ENCODE data around the gene CALHM5.

CALHM5 gene, protein sequence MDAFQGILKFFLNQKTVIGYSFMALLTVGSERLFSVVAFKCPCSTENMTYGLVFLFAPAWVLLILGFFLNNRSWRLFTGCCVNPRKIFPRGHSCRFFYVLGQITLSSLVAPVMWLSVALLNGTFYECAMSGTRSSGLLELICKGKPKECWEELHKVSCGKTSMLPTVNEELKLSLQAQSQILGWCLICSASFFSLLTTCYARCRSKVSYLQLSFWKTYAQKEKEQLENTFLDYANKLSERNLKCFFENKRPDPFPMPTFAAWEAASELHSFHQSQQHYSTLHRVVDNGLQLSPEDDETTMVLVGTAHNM

DNA sequence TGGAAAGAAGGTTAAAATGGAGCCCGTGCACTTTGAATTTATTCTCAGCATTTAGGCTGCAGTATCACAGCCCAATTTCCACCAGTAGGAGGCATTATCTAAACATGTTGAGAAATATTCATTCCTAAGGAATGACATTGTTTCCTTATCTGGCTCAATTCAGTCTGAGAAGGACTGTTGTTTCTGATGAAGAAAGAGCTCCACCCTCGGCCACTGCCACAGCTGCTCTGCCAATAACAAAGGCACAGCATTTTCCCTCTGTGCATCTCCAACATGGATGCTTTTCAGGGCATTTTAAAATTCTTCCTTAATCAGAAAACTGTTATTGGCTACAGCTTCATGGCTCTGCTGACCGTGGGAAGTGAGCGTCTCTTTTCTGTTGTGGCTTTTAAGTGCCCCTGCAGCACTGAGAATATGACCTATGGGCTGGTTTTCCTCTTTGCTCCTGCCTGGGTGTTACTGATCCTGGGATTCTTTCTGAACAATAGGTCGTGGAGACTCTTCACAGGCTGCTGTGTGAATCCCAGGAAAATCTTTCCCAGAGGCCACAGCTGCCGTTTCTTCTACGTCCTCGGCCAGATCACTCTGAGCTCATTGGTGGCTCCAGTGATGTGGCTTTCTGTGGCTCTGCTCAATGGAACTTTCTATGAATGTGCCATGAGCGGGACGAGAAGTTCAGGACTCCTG is at the start of gene CALHM5:
Gene CALHM5, plus strand, starts transcription at position 216 of the 687 bp plus-strand sequence. Its CDS starts 58 bp downstream, at position 274.
- Histone ChIP-seq H3K4me1 (ENCODE audit: control insufficient read depth, insufficient read depth, low read length) (peaks cover 17% of the 10 kb centered on the region), H3K9ac (ENCODE audit: low read length) (peak within 1 kb of the TSS; percentile 90), H3K9me3 (ENCODE audit: control insufficient read depth, low read length) (no peaks in the 10 kb centered on the region), H3K36me3 (ENCODE audit: control insufficient read depth, insufficient read depth, low read length, severe bottlenecking) (peaks cover 7% of the 10 kb centered on the region), H3K27me3 (replicated peaks; ENCODE audit: control insufficient read depth, insufficient read depth, low read length) (no peaks in the 10 kb centered on the region), H3K4me3 (ENCODE audit: low read length) (peak within 1 kb of the TSS; percentile 90)
- DNase-seq (ENCODE audit: low read depth) = peak; percentile 95

DNA sequence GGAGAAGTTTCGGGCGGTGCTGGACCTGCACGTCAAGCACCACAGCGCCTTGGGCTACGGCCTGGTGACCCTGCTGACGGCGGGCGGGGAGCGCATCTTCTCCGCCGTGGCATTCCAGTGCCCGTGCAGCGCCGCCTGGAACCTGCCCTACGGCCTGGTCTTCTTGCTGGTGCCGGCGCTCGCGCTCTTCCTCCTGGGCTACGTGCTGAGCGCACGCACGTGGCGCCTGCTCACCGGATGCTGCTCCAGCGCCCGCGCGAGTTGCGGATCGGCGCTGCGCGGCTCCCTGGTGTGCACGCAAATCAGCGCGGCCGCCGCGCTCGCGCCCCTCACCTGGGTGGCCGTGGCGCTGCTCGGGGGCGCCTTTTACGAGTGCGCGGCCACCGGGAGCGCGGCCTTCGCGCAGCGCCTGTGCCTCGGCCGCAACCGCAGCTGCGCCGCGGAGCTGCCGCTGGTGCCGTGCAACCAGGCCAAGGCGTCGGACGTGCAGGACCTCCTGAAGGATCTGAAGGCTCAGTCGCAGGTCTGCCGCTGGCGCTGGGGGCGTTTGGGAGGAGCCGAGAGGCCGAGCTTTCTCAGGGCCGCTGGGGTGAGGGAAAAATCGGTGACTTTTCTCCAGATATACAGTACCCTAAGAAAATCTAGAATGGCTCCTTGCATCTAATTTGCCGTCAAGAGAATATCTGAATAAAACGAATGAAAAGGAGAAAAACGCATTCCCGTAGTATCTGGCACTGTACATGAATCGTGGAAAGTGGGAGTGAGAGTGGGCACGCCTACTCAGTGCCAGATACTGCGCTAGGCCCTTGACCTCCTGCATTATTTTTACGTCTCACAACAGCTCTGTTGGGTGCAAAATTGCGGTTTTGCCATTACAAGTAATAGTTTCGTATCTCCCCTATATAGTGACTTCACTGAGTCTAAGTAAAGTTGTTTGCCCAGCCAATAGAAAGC is 49.2 kb upstream of the CALHM5 start:
- Histone ChIP-seq H3K4me3 (ENCODE audit: low read length) (peak overlapping the region; percentile 78), H3K27me3 (replicated peaks; ENCODE audit: control insufficient read depth, insufficient read depth, low read length) (no peaks in the 10 kb centered on the region)

DNA sequence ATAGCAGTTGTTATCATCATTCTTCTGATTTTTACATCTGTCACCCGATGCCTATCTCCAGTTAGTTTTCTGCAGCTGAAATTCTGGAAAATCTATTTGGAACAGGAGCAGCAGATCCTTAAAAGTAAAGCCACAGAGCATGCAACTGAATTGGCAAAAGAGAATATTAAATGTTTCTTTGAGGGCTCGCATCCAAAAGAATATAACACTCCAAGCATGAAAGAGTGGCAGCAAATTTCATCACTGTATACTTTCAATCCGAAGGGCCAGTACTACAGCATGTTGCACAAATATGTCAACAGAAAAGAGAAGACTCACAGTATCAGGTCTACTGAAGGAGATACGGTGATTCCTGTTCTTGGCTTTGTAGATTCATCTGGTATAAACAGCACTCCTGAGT is 48.1 kb upstream of the CALHM5 start:
- H3K4me1 ChIP-seq (ENCODE audit: control insufficient read depth, insufficient read depth, low read length) = peaks cover 5% of the 10 kb centered on the region
- no peaks in the 10 kb centered on the region for H3K36me3 ChIP-seq (ENCODE audit: control insufficient read depth, insufficient read depth, low read length, severe bottlenecking)
- no peaks in the 10 kb centered on the region for H3K9me3 ChIP-seq (ENCODE audit: control insufficient read depth, low read length)
- H3K27me3 ChIP-seq (replicated peaks; ENCODE audit: control insufficient read depth, insufficient read depth, low read length) = no peaks in the 10 kb centered on the region
- no peak overlapping the region for H3K4me3 ChIP-seq (ENCODE audit: low read length)
- no peak overlapping the region for H3K9ac ChIP-seq (ENCODE audit: low read length)
- DNase-seq (ENCODE audit: low read depth) = no peak

More for the DNA sequence above, 49.2 kb upstream of the CALHM5 start:
- Histone ChIP-seq H3K36me3 (ENCODE audit: control insufficient read depth, insufficient read depth, low read length, severe bottlenecking) (no peaks in the 10 kb centered on the region), H3K9me3 (ENCODE audit: control insufficient read depth, low read length) (no peaks in the 10 kb centered on the region), H3K4me1 (ENCODE audit: control insufficient read depth, insufficient read depth, low read length) (peaks cover 5% of the 10 kb centered on the region), H3K9ac (ENCODE audit: low read length) (peak overlapping the region; percentile 37)
- DNase-seq (ENCODE audit: low read depth) = peak; percentile 73

- H3K36me3 ChIP-seq (ENCODE audit: control insufficient read depth, insufficient read depth, low read length, severe bottlenecking) = no peaks in the 10 kb centered on the region
- H3K4me1 ChIP-seq (ENCODE audit: control insufficient read depth, insufficient read depth, low read length) = peaks cover 5% of the 10 kb centered on the region
- no peaks in the 10 kb centered on the region for H3K27me3 ChIP-seq (replicated peaks; ENCODE audit: control insufficient read depth, insufficient read depth, low read length)
- H3K4me3 ChIP-seq (ENCODE audit: low read length) = no peak overlapping the region
- no peaks in the 10 kb centered on the region for H3K9me3 ChIP-seq (ENCODE audit: control insufficient read depth, low read length)
- DNase-seq (ENCODE audit: low read depth) = no peak
- no peak overlapping the region for H3K9ac ChIP-seq (ENCODE audit: low read length)
Measured at GRCh38 chr6:116465246-116465645, 46.2 kb upstream of the CALHM5 start.

GRCh38 chr6:116467096-116467495 is 44.3 kb upstream of the CALHM5 start:
- Histone ChIP-seq H3K9me3 (ENCODE audit: control insufficient read depth, low read length) (no peaks in the 10 kb centered on the region), H3K27me3 (replicated peaks; ENCODE audit: control insufficient read depth, insufficient read depth, low read length) (no peaks in the 10 kb centered on the region), H3K4me3 (ENCODE audit: low read length) (no peak overlapping the region), H3K9ac (ENCODE audit: low read length) (no peak overlapping the region), H3K4me1 (ENCODE audit: control insufficient read depth, insufficient read depth, low read length) (peaks cover 5% of the 10 kb centered on the region), H3K36me3 (ENCODE audit: control insufficient read depth, insufficient read depth, low read length, severe bottlenecking) (no peaks in the 10 kb centered on the region)
- DNase-seq (ENCODE audit: low read depth) = no peak

- Histone ChIP-seq H3K36me3 (ENCODE audit: control insufficient read depth, insufficient read depth, low read length, severe bottlenecking) (no peaks in the 10 kb centered on the region), H3K27me3 (replicated peaks; ENCODE audit: control insufficient read depth, insufficient read depth, low read length) (no peaks in the 10 kb centered on the region), H3K4me1 (ENCODE audit: control insufficient read depth, insufficient read depth, low read length) (peaks cover under 1% of the 10 kb centered on the region), H3K4me3 (ENCODE audit: low read length) (no peak overlapping the region), H3K9ac (ENCODE audit: low read length) (no peak overlapping the region), H3K9me3 (ENCODE audit: control insufficient read depth, low read length) (no peaks in the 10 kb centered on the region)
- no peak for DNase-seq (ENCODE audit: low read depth)
Measured at GRCh38 chr6:116467514-116467913, 43.9 kb upstream of the CALHM5 start.

DNA sequence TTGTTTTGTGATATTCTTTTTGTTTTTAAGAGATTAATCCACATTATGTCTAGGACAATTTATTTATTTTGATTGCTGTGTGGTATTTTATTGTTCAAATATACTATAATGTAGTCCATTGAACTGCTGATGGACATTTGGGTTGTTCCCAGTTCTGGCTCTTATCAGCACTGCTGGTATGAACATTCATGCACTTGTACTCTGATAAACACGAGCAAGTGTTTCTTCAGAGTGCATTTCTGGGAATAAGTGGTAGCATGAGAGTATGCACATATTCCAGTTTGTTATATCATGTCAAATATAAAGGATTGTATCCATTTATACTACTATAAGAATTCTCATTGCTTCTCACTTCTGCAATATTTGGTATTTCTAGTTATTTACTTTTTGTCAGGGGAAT is 43.1 kb upstream of the CALHM5 start:
- no peak for DNase-seq (ENCODE audit: low read depth)
- Histone ChIP-seq H3K9me3 (ENCODE audit: control insufficient read depth, low read length) (no peaks in the 10 kb centered on the region), H3K36me3 (ENCODE audit: control insufficient read depth, insufficient read depth, low read length, severe bottlenecking) (no peaks in the 10 kb centered on the region), H3K4me3 (ENCODE audit: low read length) (no peak overlapping the region), H3K4me1 (ENCODE audit: control insufficient read depth, insufficient read depth, low read length) (no peaks in the 10 kb centered on the region), H3K9ac (ENCODE audit: low read length) (no peak overlapping the region), H3K27me3 (replicated peaks; ENCODE audit: control insufficient read depth, insufficient read depth, low read length) (no peaks in the 10 kb centered on the region)

DNA sequence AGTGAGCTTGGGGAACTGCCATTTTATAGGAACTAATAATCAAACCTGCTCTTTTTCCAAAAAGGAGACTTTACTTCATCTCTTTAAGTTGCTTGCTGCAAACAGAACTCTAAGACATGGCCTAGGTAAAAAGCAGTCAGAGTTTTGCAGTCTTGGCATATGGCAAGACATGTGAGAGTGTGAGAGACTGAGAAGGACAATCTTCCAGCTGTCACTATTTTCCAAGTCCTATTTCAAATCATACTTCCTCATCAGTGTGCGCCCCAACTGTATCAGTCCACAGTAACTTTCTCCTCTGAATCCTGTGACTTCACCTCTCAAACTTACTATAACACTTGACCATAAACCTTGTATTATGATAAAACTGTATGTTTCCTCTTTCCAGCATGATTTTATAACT is 39.9 kb upstream of the CALHM5 start:
- H3K4me3 ChIP-seq (ENCODE audit: low read length) = no peak overlapping the region
- no peaks in the 10 kb centered on the region for H3K9me3 ChIP-seq (ENCODE audit: control insufficient read depth, low read length)
- no peak for DNase-seq (ENCODE audit: low read depth)
- H3K9ac ChIP-seq (ENCODE audit: low read length) = no peak overlapping the region
- no peaks in the 10 kb centered on the region for H3K27me3 ChIP-seq (replicated peaks; ENCODE audit: control insufficient read depth, insufficient read depth, low read length)
- no peaks in the 10 kb centered on the region for H3K4me1 ChIP-seq (ENCODE audit: control insufficient read depth, insufficient read depth, low read length)
- no peaks in the 10 kb centered on the region for H3K36me3 ChIP-seq (ENCODE audit: control insufficient read depth, insufficient read depth, low read length, severe bottlenecking)

- Histone ChIP-seq H3K27me3 (replicated peaks; ENCODE audit: control insufficient read depth, insufficient read depth, low read length) (no peaks in the 10 kb centered on the region), H3K9me3 (ENCODE audit: control insufficient read depth, low read length) (no peaks in the 10 kb centered on the region), H3K36me3 (ENCODE audit: control insufficient read depth, insufficient read depth, low read length, severe bottlenecking) (no peaks in the 10 kb centered on the region), H3K4me1 (ENCODE audit: control insufficient read depth, insufficient read depth, low read length) (no peaks in the 10 kb centered on the region), H3K4me3 (ENCODE audit: low read length) (no peak overlapping the region), H3K9ac (ENCODE audit: low read length) (no peak overlapping the region)
- peak; percentile 38 for DNase-seq (ENCODE audit: low read depth)
Measured at GRCh38 chr6:116472706-116473105, 38.7 kb upstream of the CALHM5 start.

GRCh38 chr6:116475141-116475540 is 36.3 kb upstream of the CALHM5 start:
- no peaks in the 10 kb centered on the region for H3K36me3 ChIP-seq (ENCODE audit: control insufficient read depth, insufficient read depth, low read length, severe bottlenecking)
- H3K9me3 ChIP-seq (ENCODE audit: control insufficient read depth, low read length) = no peaks in the 10 kb centered on the region
- no peak overlapping the region for H3K9ac ChIP-seq (ENCODE audit: low read length)
- H3K27me3 ChIP-seq (replicated peaks; ENCODE audit: control insufficient read depth, insufficient read depth, low read length) = no peaks in the 10 kb centered on the region
- no peaks in the 10 kb centered on the region for H3K4me1 ChIP-seq (ENCODE audit: control insufficient read depth, insufficient read depth, low read length)
- no peak for DNase-seq (ENCODE audit: low read depth)
- no peak overlapping the region for H3K4me3 ChIP-seq (ENCODE audit: low read length)

All from adipocyte (in vitro differentiated cells).